ENCODE data around the gene KCNAB1. TPM values are rescaled to one million over a fixed set of nuclear protein-coding genes. Genes with fewer than 3 reads are reported as not detected.
"Not testable (repeated sequence)": the region's sequence is repeated elsewhere in the genome, so short reads cannot be mapped to it uniquely, and the experiment has no call there.

Gene KCNAB1
- total RNA-seq, 1 donor from 2014 or later = 2.0 TPM

GRCh38 chr3:156559321-156559720 lies 438.9 kb downstream of the KCNAB1 start:
- DNase-seq (ENCODE audit: low read depth in 2 of 2) = no peak

- DNase-seq (ENCODE audit: low read depth in 2 of 2) = no peak
Measured at GRCh38 chr3:156561533-156561932, 441.2 kb downstream of the KCNAB1 start.

GRCh38 chr3:156562486-156562885 lies 442.1 kb downstream of the KCNAB1 start:
- not testable (repeated sequence) for DNase-seq (ENCODE audit: low read depth in 2 of 2)

GRCh38 chr3:156563900-156564682 lies 443.7 kb downstream of the KCNAB1 start:
- DNase-seq (ENCODE audit: low read depth in 2 of 2) = no peak

GRCh38 chr3:156569016-156569415 lies 448.6 kb downstream of the KCNAB1 start:
- DNase-seq (ENCODE audit: low read depth in 2 of 2) = not testable (repeated sequence)

GRCh38 chr3:156569881-156570280 lies 449.5 kb downstream of the KCNAB1 start:
- not testable (repeated sequence) for DNase-seq (ENCODE audit: low read depth in 2 of 2)

- DNase-seq (ENCODE audit: low read depth in 2 of 2) = no peak
Measured at GRCh38 chr3:156575641-156576040, 455.3 kb downstream of the KCNAB1 start.

- DNase-seq (ENCODE audit: low read depth in 2 of 2) = no peak
Measured at GRCh38 chr3:156576051-156576450, 455.7 kb downstream of the KCNAB1 start.

- DNase-seq (ENCODE audit: low read depth in 2 of 2) = no peak
Measured at GRCh38 chr3:156576651-156577348, 456.4 kb downstream of the KCNAB1 start.

GRCh38 chr3:156577736-156578135 lies 457.4 kb downstream of the KCNAB1 start:
- no peak for DNase-seq (ENCODE audit: low read depth in 2 of 2)

- DNase-seq (ENCODE audit: low read depth in 2 of 2) = no peak
Measured at GRCh38 chr3:156579427-156579851, 459.1 kb downstream of the KCNAB1 start.

- no peak for DNase-seq (ENCODE audit: low read depth in 2 of 2)
Measured at GRCh38 chr3:156581033-156581432, 460.7 kb downstream of the KCNAB1 start.

- DNase-seq (ENCODE audit: low read depth in 2 of 2) = no peak
Measured at GRCh38 chr3:156581954-156582353, 461.6 kb downstream of the KCNAB1 start.

- DNase-seq (ENCODE audit: low read depth in 2 of 2) = no peak
Measured at GRCh38 chr3:156582532-156583183, 462.3 kb downstream of the KCNAB1 start.

- DNase-seq (ENCODE audit: low read depth in 2 of 2) = no peak
Measured at GRCh38 chr3:156583469-156583868, 463.1 kb downstream of the KCNAB1 start.

GRCh38 chr3:156586905-156587759 lies 466.8 kb downstream of the KCNAB1 start:
- DNase-seq (ENCODE audit: low read depth in 2 of 2) = no peak

- DNase-seq (ENCODE audit: low read depth in 2 of 2) = no peak
Measured at GRCh38 chr3:156587760-156588069, 467.3 kb downstream of the KCNAB1 start.

Data from lung microvascular endothelial cell (primary cell).